ENCODE results near the gene ACP3. TPM values are rescaled to one million over a fixed set of nuclear protein-coding genes. Genes with fewer than 3 reads are reported as not detected.
A peak's percentile ranks its signal among the peaks of the same experiment; 100 is the strongest.

The ACP3 gene
- total RNA-seq, 1 donor from 2014 or later, result 19.9 TPM

DNA sequence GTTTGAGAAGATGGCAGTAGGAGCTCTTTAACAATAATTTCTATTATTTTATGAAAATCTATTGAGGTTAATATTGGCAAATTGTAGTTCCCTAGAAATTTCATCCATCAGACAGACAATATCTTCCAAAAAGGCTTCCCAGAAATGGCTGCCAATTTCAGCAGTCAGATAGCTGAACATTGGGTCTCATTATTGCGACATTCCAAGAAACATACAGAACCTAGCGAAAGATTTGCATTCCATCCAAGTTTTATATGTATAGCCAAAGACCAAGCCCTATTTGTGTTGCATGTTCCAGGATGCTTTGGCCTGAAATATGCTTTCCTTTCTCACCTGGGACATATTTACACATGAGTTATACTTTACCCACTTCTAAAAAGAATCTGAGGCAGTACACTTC is 24.5 kb downstream of the ACP3 start:
- H3K4me1 ChIP-seq, result peaks cover 20% of the 10 kb centered on the region
- H3K4me3 ChIP-seq, result no peak overlapping the region
- ATAC-seq (peak in 1 of 2 donors; percentile 38), DNase-seq (no peak)
- no peaks in the 10 kb centered on the region for H3K27me3 ChIP-seq (ENCODE audit: low read depth)
- no peak overlapping the region for H3K27ac ChIP-seq
- intact Hi-C loops (cut with DNase I), result loop anchor here (5.0 kb wide), 1 partner anchor 89 kb away; no protein-coding TSS in a partner anchor
- H3K9me3 ChIP-seq, result no peaks in the 10 kb centered on the region
- no peaks in the 10 kb centered on the region for H3K36me3 ChIP-seq
- no peak for TF ChIP-seq CTCF (IDR thresholded peaks at IDR 0.05)

GRCh38 chr3:132342183-132342582 is 25.0 kb downstream of the ACP3 start:
- Histone ChIP-seq H3K27ac (no peak overlapping the region), H3K9me3 (no peaks in the 10 kb centered on the region), H3K27me3 (ENCODE audit: low read depth) (no peaks in the 10 kb centered on the region), H3K4me3 (no peak overlapping the region), H3K4me1 (peaks cover 24% of the 10 kb centered on the region), H3K36me3 (no peaks in the 10 kb centered on the region)
- ATAC-seq (peak in 1 of 2 donors; percentile 82), DNase-seq (no peak)
- no peak for TF ChIP-seq CTCF (IDR thresholded peaks at IDR 0.05)
- intact Hi-C loops (cut with DNase I), result loop anchor here (5.0 kb wide), 1 partner anchor 90 kb away; no protein-coding TSS in a partner anchor

- no peaks in the 10 kb centered on the region for H3K9me3 ChIP-seq
- DNase-seq (no peak), ATAC-seq (no peak)
- H3K27me3 ChIP-seq (ENCODE audit: low read depth), result no peaks in the 10 kb centered on the region
- TF ChIP-seq CTCF (IDR thresholded peaks at IDR 0.05), result no peak
- H3K4me1 ChIP-seq, result peaks cover 27% of the 10 kb centered on the region
- no peak overlapping the region for H3K27ac ChIP-seq
- no peaks in the 10 kb centered on the region for H3K36me3 ChIP-seq
- intact Hi-C loops (cut with DNase I), result loop anchor here (5.0 kb wide), 1 partner anchor 90 kb away; no protein-coding TSS in a partner anchor
- peak overlapping the region; percentile 10 for H3K4me3 ChIP-seq
Observed at GRCh38 chr3:132342610-132343009, 25.4 kb downstream of the ACP3 start.

DNA sequence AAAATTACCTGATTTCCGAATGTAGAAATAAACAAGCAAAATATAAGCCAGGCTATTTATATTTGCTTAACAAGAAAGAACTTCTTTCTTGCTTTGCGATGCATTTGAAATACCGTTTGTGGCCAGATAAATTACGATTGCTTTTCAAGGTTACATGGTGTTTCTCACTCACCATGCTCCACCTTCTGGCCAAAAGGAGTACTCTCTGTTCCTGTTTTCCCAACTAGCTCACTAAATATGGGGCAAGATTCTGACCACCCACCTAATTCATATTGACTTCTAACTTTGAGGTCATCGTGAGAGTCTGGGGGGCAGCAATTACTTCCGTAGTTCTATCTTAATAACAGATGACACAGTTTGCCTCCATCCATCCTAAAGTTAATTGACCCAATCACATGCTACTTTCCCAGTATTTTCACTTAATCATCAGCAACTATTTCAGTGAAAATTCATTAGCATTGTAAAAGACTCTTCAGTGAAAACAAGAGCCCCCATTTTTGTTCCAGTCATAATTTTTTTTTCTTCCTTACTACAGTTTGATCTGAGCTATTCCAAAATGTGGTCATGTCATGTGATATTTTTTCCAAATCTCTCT is 25.9 kb downstream of the ACP3 start:
- H3K27ac ChIP-seq, result no peak overlapping the region
- DNase-seq, result no peak
- intact Hi-C loops (cut with DNase I), result loop anchor here (5.0 kb wide), 1 partner anchor 91 kb away; no protein-coding TSS in a partner anchor

GRCh38 chr3:132344666-132345280 is 27.6 kb downstream of the ACP3 start:
- DNase-seq (no peak), ATAC-seq (no peak)
- intact Hi-C loops (cut with DNase I), result loop anchor here (5.0 kb wide), 1 partner anchor 92 kb away; no protein-coding TSS in a partner anchor
- TF ChIP-seq CTCF (IDR thresholded peaks at IDR 0.05), result no peak
- H3K4me1 ChIP-seq, result peaks cover 27% of the 10 kb centered on the region
- H3K4me3 ChIP-seq, result no peak overlapping the region
- H3K27ac ChIP-seq, result no peak overlapping the region
- H3K36me3 ChIP-seq, result no peaks in the 10 kb centered on the region
- H3K9me3 ChIP-seq, result no peaks in the 10 kb centered on the region
- H3K27me3 ChIP-seq (ENCODE audit: low read depth), result no peaks in the 10 kb centered on the region

More for the DNA sequence above, 25.9 kb downstream of the ACP3 start:
- peak; percentile 76 for TF ChIP-seq CTCF (IDR thresholded peaks at IDR 0.05)
- peak overlapping the region; percentile 10 for H3K4me3 ChIP-seq
- no peaks in the 10 kb centered on the region for H3K9me3 ChIP-seq
- peak; percentile 75 to 91 for ATAC-seq
- H3K27me3 ChIP-seq (ENCODE audit: low read depth), result no peaks in the 10 kb centered on the region
- H3K36me3 ChIP-seq, result no peaks in the 10 kb centered on the region
- peaks cover 27% of the 10 kb centered on the region for H3K4me1 ChIP-seq

All from lower lobe of right lung (tissue), 2 donors.